HG03108 (cell line): Measurements from ENCODE around the gene NFRKB.

ENCODE experiments used
- ATAC-seq: cut with Tn5 transposase; IDR thresholded peaks from one replicate; pipeline ENCODE4 v1.9.1; 2021; ENCODE audit warnings: moderate library complexity; ENCODE audit not compliant: unreplicated experiment

The NFRKB gene

GRCh38 chr11:129895126-129896041 is at the start of gene NFRKB:
NFRKB (minus strand) TSS chr11:129895578; CDS start chr11:129892849, 2,729 bp downstream.
- peak; percentile 94 for ATAC-seq

- ATAC-seq, result no peak
Measured at GRCh38 chr11:129944696-129945095, 49.3 kb upstream of the NFRKB start.

GRCh38 chr11:129943036-129943435 is 47.7 kb upstream of the NFRKB start:
- ATAC-seq, result no peak

GRCh38 chr11:129939510-129939909 is 44.1 kb upstream of the NFRKB start:
- ATAC-seq, result no peak

- ATAC-seq, result no peak
Measured at GRCh38 chr11:129938764-129939163, 43.4 kb upstream of the NFRKB start.

- ATAC-seq, result no peak
Measured at GRCh38 chr11:129937592-129938238, 42.3 kb upstream of the NFRKB start.

DNA sequence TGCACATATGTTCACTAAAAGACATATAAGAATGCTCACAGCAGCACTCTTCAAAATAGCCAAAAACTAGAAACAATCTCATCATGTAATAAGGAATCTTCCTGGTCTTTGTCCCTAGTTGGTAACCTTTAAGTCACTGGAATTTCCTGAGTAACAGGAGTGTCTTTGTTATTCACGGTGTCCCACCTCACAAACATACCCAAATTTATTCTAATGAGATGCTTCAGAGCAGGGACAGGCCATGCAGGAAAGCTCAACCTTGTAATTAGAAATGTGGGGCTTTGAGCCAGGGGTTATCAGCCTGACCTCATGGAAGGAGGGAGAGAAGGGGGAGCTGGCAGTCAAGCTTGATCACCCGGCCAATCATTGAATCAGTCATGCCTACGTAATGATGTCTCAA is 40.3 kb upstream of the NFRKB start:
- ATAC-seq, result no peak

- no peak for ATAC-seq
Measured at GRCh38 chr11:129933891-129934290, 38.5 kb upstream of the NFRKB start.

GRCh38 chr11:129933262-129933661 is 37.9 kb upstream of the NFRKB start:
- no peak for ATAC-seq

DNA sequence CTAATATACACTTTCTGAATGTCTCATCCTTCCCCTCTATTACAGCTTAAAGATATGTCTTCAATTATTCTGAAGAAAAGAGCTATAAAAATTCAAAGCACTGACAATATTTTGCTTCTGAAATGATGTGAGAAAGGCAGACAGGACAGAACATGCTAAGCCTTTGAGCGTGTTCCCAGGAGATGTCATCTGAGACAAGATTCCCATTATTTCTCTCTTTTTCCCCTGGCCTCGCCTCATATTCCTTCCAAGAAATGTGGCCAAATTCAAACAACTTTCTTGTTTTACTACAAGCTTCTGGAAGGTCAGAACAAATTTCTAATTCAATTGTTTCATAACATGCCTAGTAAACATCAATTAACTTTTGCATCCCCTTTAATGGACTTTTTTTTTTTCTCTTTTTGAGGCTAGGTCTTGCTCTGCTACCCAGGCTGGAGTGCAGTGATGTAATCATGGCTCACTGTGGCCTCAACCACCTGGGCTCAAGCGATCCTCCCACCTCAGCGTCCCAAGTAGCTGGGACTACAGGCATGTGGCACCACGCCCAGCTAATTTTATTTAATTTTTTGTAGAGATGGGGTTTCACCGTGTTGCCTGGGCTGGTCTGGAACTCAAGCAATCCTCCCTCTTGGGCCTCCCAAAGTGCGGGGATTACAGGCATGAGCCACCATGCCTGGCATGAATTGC is 37.1 kb upstream of the NFRKB start:
- ATAC-seq, result no peak

GRCh38 chr11:129930743-129931142 is 35.4 kb upstream of the NFRKB start:
- ATAC-seq, result no peak

- no peak for ATAC-seq
Measured at GRCh38 chr11:129930296-129930695, 34.9 kb upstream of the NFRKB start.

GRCh38 chr11:129929721-129930120 is 34.3 kb upstream of the NFRKB start:
- no peak for ATAC-seq

- no peak for ATAC-seq
Measured at GRCh38 chr11:129928923-129929692, 33.7 kb upstream of the NFRKB start.

- ATAC-seq, result no peak
Measured at GRCh38 chr11:129922674-129923073, 27.3 kb upstream of the NFRKB start.

DNA sequence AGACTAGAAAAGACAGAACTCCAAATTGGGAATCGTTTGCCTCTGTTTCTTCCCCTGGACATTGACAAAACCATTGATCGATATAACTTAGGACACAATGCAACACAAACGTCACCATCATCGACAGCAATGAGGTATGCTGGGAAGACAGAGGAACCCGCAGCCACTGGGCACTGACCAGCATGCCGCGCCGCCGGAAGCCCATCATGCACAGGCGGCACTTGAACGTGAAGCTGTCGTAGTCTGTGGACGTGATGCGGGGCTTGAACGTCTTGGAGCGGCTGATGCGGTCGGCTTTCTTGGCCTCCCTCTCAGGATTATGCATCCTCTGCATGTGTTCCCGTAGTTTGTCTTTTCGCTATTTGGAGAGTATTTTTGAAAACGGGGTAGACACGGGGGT is 23.0 kb upstream of the NFRKB start:
- no peak for ATAC-seq

DNA sequence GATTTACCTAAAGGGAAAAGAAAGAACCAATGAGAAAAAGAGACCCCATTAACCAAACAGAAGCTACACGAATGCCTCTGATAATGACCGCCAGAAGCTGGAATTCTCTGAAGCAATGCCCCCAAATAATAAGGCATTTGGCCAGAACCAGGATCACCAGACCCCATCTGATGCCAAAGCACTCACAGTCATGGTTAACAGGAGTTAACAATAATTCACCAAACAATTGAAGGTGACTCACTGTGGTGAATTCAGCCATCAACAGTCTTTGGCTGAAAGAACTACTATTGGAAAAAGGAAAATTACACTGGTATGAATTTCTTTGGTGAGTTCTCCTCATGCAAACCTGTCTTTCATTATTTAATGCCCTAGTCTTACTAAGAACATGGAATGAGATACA is 21.9 kb upstream of the NFRKB start:
- ATAC-seq, result no peak

DNA sequence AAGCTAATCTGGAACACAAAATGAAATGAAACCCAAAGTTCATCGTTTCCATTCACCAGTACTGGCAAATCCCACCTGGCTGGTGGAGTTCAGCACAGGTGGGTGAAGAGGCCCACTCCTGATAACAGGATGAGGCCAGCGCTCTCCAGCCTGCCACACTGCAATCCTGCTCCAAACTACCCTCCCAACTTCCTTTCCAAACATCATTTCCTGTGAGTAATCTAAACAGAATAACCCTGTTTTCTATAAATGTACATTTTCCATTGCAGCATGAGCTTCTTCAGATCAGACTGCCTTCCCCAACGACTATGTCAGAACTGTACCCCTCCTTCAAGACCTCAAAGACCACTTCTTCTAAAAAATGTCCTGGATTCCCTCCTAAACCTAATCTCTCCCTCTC is 15.9 kb upstream of the NFRKB start:
- no peak for ATAC-seq

- ATAC-seq, result no peak
Measured at GRCh38 chr11:129910360-129910759, 15.0 kb upstream of the NFRKB start.

- ATAC-seq, result no peak
Measured at GRCh38 chr11:129905402-129905801, 10.0 kb upstream of the NFRKB start.

- ATAC-seq, result no peak
Measured at GRCh38 chr11:129896062-129896461, 684 bp upstream of the NFRKB start.
